Gastrocnemius medialis (tissue), 4 donors: ENCODE measurements around the gene SLC66A3. TPM values are rescaled to one million over a fixed set of nuclear protein-coding genes. Genes with fewer than 3 reads are reported as not detected.

Source experiments
- ATAC-seq, 2 donors: fragments of 150-250 bp; one replicate each; pipeline ENCODE4 v1.9.1; 2016
- DNase-seq, 2 donors: peaks; one replicate each; pipeline ENCODE4 v3.0.0-alpha.2; 2019
- H3K27ac ChIP-seq, 4 donors: fragments of 200-600 bp; sonication (generic); 1 replicate in 1 of 4; 2 replicates in 3 of 4; pipeline ENCODE4 v1.5.1; 2016 to 2018; ENCODE audit warnings: mild to moderate bottlenecking in 2 of 4, moderate library complexity in 1 of 4
- H3K27me3 ChIP-seq, 3 donors: fragments of 200-600 bp; sonication (generic) in 2 of 3; 1 replicate in 1 of 3; 2 replicates in 2 of 3; pipeline versions ENCODE4 v1.5.1 to v1.6.0; 2016 to 2019; ENCODE audit warnings: mild to moderate bottlenecking in 1 of 3, moderate library complexity in 1 of 3
- H3K36me3 ChIP-seq, 2 donors: fragments of 200-600 bp; sonication (generic) in 1 of 2; one replicate each; pipeline ENCODE4 v1.5.1; 2017 to 2018
- H3K4me1 ChIP-seq, 2 donors: fragments of 200-600 bp; sonication (generic) in 1 of 2; one replicate each; pipeline ENCODE4 v1.5.1; 2016 to 2017; ENCODE audit warnings: mild to moderate bottlenecking in 2 of 2
- H3K4me3 ChIP-seq, 4 donors: fragments of 200-600 bp; sonication (generic) in 3 of 4; 1 replicate in 1 of 4; 2 replicates in 3 of 4; pipeline ENCODE4 v1.5.1; 2016 to 2019; ENCODE audit warnings: mild to moderate bottlenecking in 2 of 4
- H3K9me3 ChIP-seq, 3 donors: fragments of 200-600 bp; sonication (generic) in 2 of 3; 1 replicate in 1 of 3; 2 replicates in 2 of 3; pipeline ENCODE4 v1.5.1; 2016 to 2019
- CTCF ChIP-seq, 5 experiments: fragments of 450-650 bp in 3 of 5; fragments of 200-600 bp in 2 of 5; sonication (generic) in 2 of 5; IDR thresholded peaks in 4 of 5; conservative IDR thresholded peaks in 1 of 5; 1 replicate in 4 of 5; 2 replicates in 1 of 5; pipeline ENCODE4 v1.5.1; 2016 to 2019; ENCODE audit warnings: antibody characterized with exemption in 5 of 5, mild to moderate bottlenecking in 3 of 5, moderate library complexity in 3 of 5
- POLR2A ChIP-seq, 2 donors: fragments of 450-650 bp; IDR thresholded peaks; one replicate each; pipeline ENCODE4 v1.6.1; 2017; ENCODE audit warnings: antibody characterized with exemption in 2 of 2, mild to moderate bottlenecking in 2 of 2, moderate library complexity in 2 of 2
- in situ Hi-C, 4 donors: fragments of 200-750 bp; cut with MboI; loops; one replicate each; pipeline versions ENCODE4 v1.15.0 to v1.8.0; 2017; ENCODE audit warnings: low sequenced_read_pairs in 4 of 4
- intact Hi-C: fragments of 100-400 bp; cut with DNase I; formaldehyde crosslinking; loops from one replicate; pipeline ENCODE4 v1.15.1; 2023; ENCODE audit warnings: low total_unique reads
- total RNA-seq, 4 donors: library from RNA; depleted of rRNA; stranded (reverse); fragments of >200 nt; gene quantifications; one replicate each; pipeline versions ENCODE4 v1.1.0 to v1.2.3, GENCODE V29; 2016

SLC66A3 gene
- total RNA-seq, 4 donors from 2014 or later, result 10.6 to 29.2 (median 16.0) TPM

DNA sequence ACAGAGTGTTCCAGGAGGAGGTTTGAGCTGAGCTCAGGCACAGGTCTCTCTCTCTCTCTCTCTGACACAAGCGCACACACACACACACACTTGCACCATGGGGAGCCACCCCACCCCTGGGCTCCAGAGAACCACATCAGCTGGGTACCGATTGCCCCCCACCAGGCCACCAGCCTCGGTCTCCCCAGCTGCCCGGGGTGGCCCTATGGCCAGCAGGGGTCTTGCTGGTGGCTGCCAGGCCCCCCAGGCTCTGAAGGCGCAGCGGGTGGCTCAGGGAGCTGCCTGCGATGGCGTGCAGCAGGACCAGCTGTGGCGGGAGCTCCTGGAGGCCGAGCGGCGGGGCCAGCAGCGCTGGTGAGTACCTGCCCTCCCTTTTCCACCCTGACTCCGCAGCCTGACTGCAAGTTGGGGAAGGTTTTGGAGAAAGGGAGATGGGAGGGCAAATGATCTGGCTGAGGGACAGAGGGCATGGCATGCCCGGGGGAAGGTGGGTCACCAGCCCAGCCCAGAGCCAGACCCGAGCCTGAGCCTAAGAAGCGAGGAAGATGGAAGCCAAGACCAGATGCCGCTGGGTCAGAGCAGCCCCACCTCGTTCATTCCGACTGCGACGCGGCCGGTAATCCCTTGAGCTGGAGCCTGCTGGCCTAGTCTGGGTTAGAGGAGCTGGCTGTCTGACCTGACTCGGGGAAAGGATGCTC lies 21.9 kb upstream of the SLC66A3 start:
- no peaks in the 10 kb centered on the region for H3K9me3 ChIP-seq
- DNase-seq (no peak), ATAC-seq (peak; percentile 16 to 28)
- in situ Hi-C loops, result loop anchor here (10.0 to 25.0 kb wide), 4 partner anchors 279 to 454 kb away; no protein-coding TSS in a partner anchor
- peak overlapping the region; percentile 53 to 79 (median 65) for H3K4me3 ChIP-seq
- intact Hi-C loops, result loop anchor here (2.0 to 10.0 kb wide), 4 partner anchors 101 to 449 kb away; no protein-coding TSS in a partner anchor
- peak overlapping the region in 2 of 4 donors; percentile 2 to 26 for H3K27ac ChIP-seq
- no peaks in the 10 kb centered on the region for H3K36me3 ChIP-seq
- TF ChIP-seq CTCF (IDR thresholded peaks at IDR 0.05 in 4 of 5, conservative IDR thresholded peaks at IDR 0.05 in 1 of 5), result no peak
- no peak for TF ChIP-seq POLR2A (IDR thresholded peaks at IDR 0.05)
- H3K27me3 ChIP-seq, result no peaks in the 10 kb centered on the region
- peaks cover 19 to 21% of the 10 kb centered on the region in 2 donors for H3K4me1 ChIP-seq

- no peak overlapping the region for H3K27ac ChIP-seq
- H3K27me3 ChIP-seq, result no peaks in the 10 kb centered on the region
- intact Hi-C loops, result loop anchor here (2.0 to 10.0 kb wide), 4 partner anchors 101 to 448 kb away; no protein-coding TSS in a partner anchor
- TF ChIP-seq CTCF (IDR thresholded peaks at IDR 0.05 in 4 of 5, conservative IDR thresholded peaks at IDR 0.05 in 1 of 5), result no peak
- TF ChIP-seq POLR2A (IDR thresholded peaks at IDR 0.05), result no peak
- H3K36me3 ChIP-seq, result no peaks in the 10 kb centered on the region
- H3K4me1 ChIP-seq, result peaks cover 19 to 21% of the 10 kb centered on the region in 2 donors
- DNase-seq (no peak), ATAC-seq (no peak)
- peak overlapping the region in 3 of 4 donors; percentile 53 to 79 (median 61) for H3K4me3 ChIP-seq
- in situ Hi-C loops, result loop anchor here (10.0 to 25.0 kb wide), 4 partner anchors 278 to 453 kb away; no protein-coding TSS in a partner anchor
- no peaks in the 10 kb centered on the region for H3K9me3 ChIP-seq
Measured at GRCh38 chr2:11133936-11134320, 21.3 kb upstream of the SLC66A3 start.

DNA sequence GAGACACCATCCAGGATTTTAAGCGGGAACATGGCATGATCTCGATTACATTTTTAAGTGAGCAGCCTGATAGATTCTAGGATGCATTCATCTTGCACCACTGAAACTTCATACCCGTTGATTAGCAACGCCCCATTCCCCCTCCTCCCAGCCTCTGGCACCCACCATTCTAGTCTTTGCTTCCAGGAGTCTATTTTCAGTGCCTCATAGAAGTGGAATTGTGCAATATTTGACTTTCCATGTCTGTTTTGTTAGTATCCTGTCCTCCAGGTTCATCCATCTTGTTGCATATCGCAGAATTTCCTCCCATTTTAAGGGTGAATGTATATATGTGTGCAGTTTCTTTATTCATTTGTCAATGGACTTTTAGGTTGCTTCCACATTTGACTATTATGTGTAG lies 20.9 kb upstream of the SLC66A3 start:
- no peak overlapping the region for H3K4me3 ChIP-seq
- TF ChIP-seq POLR2A (IDR thresholded peaks at IDR 0.05) (no peak), CTCF (IDR thresholded peaks at IDR 0.05 in 4 of 5, conservative IDR thresholded peaks at IDR 0.05 in 1 of 5) (no peak)
- intact Hi-C loops, result loop anchor here (5.0 to 10.0 kb wide), 3 partner anchors 100 to 448 kb away; no protein-coding TSS in a partner anchor
- peaks cover 19 to 21% of the 10 kb centered on the region in 2 donors for H3K4me1 ChIP-seq
- no peak overlapping the region for H3K27ac ChIP-seq
- ATAC-seq (no peak), DNase-seq (no peak)
- in situ Hi-C loops, result loop anchor here (10.0 to 25.0 kb wide), 4 partner anchors 278 to 453 kb away; no protein-coding TSS in a partner anchor
- no peaks in the 10 kb centered on the region for H3K9me3 ChIP-seq
- peaks cover 0 to under 1% (median 0%) of the 10 kb centered on the region in 3 donors for H3K27me3 ChIP-seq
- H3K36me3 ChIP-seq, result no peaks in the 10 kb centered on the region

DNA sequence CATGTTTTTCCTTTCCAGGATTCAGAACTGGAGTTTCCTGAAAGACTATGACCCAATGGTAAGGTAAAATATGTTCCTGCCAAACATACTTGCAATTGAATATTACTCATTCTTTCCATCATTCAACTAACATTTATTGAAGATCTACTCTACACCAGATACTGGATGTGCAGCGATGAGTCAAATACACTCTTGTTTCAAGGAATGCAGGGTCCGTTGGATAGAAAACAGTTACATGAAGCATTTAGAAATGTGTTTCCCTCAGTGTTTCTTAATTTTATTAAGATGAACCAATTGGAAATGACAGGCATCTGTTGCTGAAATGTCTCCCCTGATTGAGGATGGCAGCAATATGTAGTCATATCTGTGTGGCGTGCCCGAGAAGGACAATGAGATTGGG lies 14.8 kb upstream of the SLC66A3 start:
- Histone ChIP-seq H3K27ac (no peak overlapping the region), H3K4me1 (no peaks in the 10 kb centered on the region), H3K9me3 (no peaks in the 10 kb centered on the region), H3K27me3 (peaks cover 0 to 2% (median 0%) of the 10 kb centered on the region in 3 donors), H3K36me3 (no peaks in the 10 kb centered on the region), H3K4me3 (no peak overlapping the region)
- ATAC-seq (no peak), DNase-seq (no peak)
- in situ Hi-C loops (loop anchor here (25.0 kb wide), 2 partner anchors 272 to 447 kb away; no protein-coding TSS in a partner anchor), intact Hi-C loops (no loop called here)
- TF ChIP-seq CTCF (IDR thresholded peaks at IDR 0.05 in 4 of 5, conservative IDR thresholded peaks at IDR 0.05 in 1 of 5) (no peak), POLR2A (IDR thresholded peaks at IDR 0.05) (no peak)
